PC-3 (cell line): ENCODE data around the gene FRK.

Experiments
- CTCF ChIP-seq: fragments of 300-600 bp; sonication (generic); conservative IDR thresholded peaks from 2 replicates; pipeline ENCODE4 v1.5.1; 2017; ENCODE audit warnings: antibody characterized with exemption, low read depth, mild to moderate bottlenecking, low read length
- EZH2 ChIP-seq: fragments of 300-600 bp; sonication (generic); IDR thresholded peaks from one replicate; pipeline ENCODE4 v1.6.1; 2017; ENCODE audit warnings: antibody characterized with exemption, mild to moderate bottlenecking, low read length; ENCODE audit not compliant: unreplicated experiment
- EZH2phosphoT487 ChIP-seq: fragments of 300-600 bp; sonication (generic); IDR thresholded peaks from 2 replicates; pipeline ENCODE4 v1.6.1; 2018; ENCODE audit warnings: mild to moderate bottlenecking, antibody characterized with exemption, low read length, borderline replicate concordance

GRCh38 chr6:116099036-116099435 lies 38.3 kb upstream of the FRK start:
- TF ChIP-seq CTCF (no peak), EZH2phosphoT487 (no peak), EZH2 (no peak)
